ENCODE measurements around the gene MAML2. TPM values are rescaled to one million over a fixed set of nuclear protein-coding genes. Genes with fewer than 3 reads are reported as not detected.

Gene MAML2
- total RNA-seq, 3 donors from 2014 or later (not counting 1 experiment from before 2014, with no cell fraction given) = 14.2 to 20.5 (median 16.1) TPM

- no peak for TF ChIP-seq CTCF (IDR thresholded peaks at IDR 0.05)
Observed at GRCh38 chr11:96035031-96035739, 307.8 kb downstream of the MAML2 start.

GRCh38 chr11:96033599-96033998 lies 309.4 kb downstream of the MAML2 start:
- Histone ChIP-seq H3K27me3 (ENCODE audit: control insufficient read depth, insufficient read depth, low read length) (no peaks in the 10 kb centered on the region), H3K9me3 (ENCODE audit: control insufficient read depth, insufficient read depth, low read length) (no peaks in the 10 kb centered on the region), H3K4me1 (ENCODE audit: control insufficient read depth, insufficient read depth, low read length) (no peaks in the 10 kb centered on the region), H3K4me3 (ENCODE audit: low read length) (no peak overlapping the region), H3K36me3 (ENCODE audit: control insufficient read depth, insufficient read depth, low read length) (no peaks in the 10 kb centered on the region), H3K27ac (ENCODE audit: low read length) (no peak overlapping the region)
- H3K4me1 Mint-ChIP-seq = no peaks in the 10 kb centered on the region
- no peaks in the 10 kb centered on the region for H3K27me3 Mint-ChIP-seq (ENCODE audit: low read depth in 2 of 2)
- no peaks in the 10 kb centered on the region for H3K9me3 Mint-ChIP-seq
- DNase-seq = no peak
- no peak overlapping the region for H3K27ac Mint-ChIP-seq
- 94% methylated on average over 4 of the region's 4 CpGs for WGBS (ENCODE audit: insufficient coverage)
- intact Hi-C loops (cut with micrococcal nuclease) = no loop called here
- TF ChIP-seq CTCF (IDR thresholded peaks at IDR 0.05) = no peak
- ATAC-seq = no peak
- H3K4me3 Mint-ChIP-seq = no peak overlapping the region
- no peaks in the 10 kb centered on the region for H3K36me3 Mint-ChIP-seq

More at GRCh38 chr11:96035031-96035739, 307.8 kb downstream of the MAML2 start:
- no peaks in the 10 kb centered on the region for H3K36me3 ChIP-seq (ENCODE audit: control insufficient read depth, insufficient read depth, low read length)
- H3K27me3 ChIP-seq (ENCODE audit: control insufficient read depth, insufficient read depth, low read length) = no peaks in the 10 kb centered on the region
- Mint-ChIP-seq H3K27me3 (ENCODE audit: low read depth in 2 of 2) (no peaks in the 10 kb centered on the region), H3K36me3 (no peaks in the 10 kb centered on the region), H3K27ac (no peak overlapping the region), H3K4me3 (no peak overlapping the region), H3K4me1 (no peaks in the 10 kb centered on the region), H3K9me3 (no peaks in the 10 kb centered on the region)
- DNase-seq = no peak
- H3K9me3 ChIP-seq (ENCODE audit: control insufficient read depth, insufficient read depth, low read length) = no peaks in the 10 kb centered on the region
- H3K4me3 ChIP-seq (ENCODE audit: low read length) = no peak overlapping the region
- WGBS (ENCODE audit: insufficient coverage) = 97% methylated on average over 4 of the region's 5 CpGs
- no peak for ATAC-seq
- H3K4me1 ChIP-seq (ENCODE audit: control insufficient read depth, insufficient read depth, low read length) = no peaks in the 10 kb centered on the region
- intact Hi-C loops (cut with micrococcal nuclease) = no loop called here
- H3K27ac ChIP-seq (ENCODE audit: low read length) = no peak overlapping the region

- H3K9me3 Mint-ChIP-seq = no peaks in the 10 kb centered on the region
- Histone ChIP-seq H3K27ac (ENCODE audit: low read length) (no peak overlapping the region), H3K4me3 (ENCODE audit: low read length) (no peak overlapping the region), H3K9me3 (ENCODE audit: control insufficient read depth, insufficient read depth, low read length) (no peaks in the 10 kb centered on the region), H3K27me3 (ENCODE audit: control insufficient read depth, insufficient read depth, low read length) (no peaks in the 10 kb centered on the region), H3K4me1 (ENCODE audit: control insufficient read depth, insufficient read depth, low read length) (no peaks in the 10 kb centered on the region), H3K36me3 (ENCODE audit: control insufficient read depth, insufficient read depth, low read length) (no peaks in the 10 kb centered on the region)
- no peaks in the 10 kb centered on the region for H3K4me1 Mint-ChIP-seq
- no peak overlapping the region for H3K4me3 Mint-ChIP-seq
- no peaks in the 10 kb centered on the region for H3K27me3 Mint-ChIP-seq (ENCODE audit: low read depth in 2 of 2)
- intact Hi-C loops (cut with micrococcal nuclease) = no loop called here
- H3K36me3 Mint-ChIP-seq = no peaks in the 10 kb centered on the region
- no peak overlapping the region for H3K27ac Mint-ChIP-seq
- TF ChIP-seq CTCF (IDR thresholded peaks at IDR 0.05) = no peak
- DNase-seq = no peak
- no peak for ATAC-seq
Observed at GRCh38 chr11:96033095-96033494, 309.9 kb downstream of the MAML2 start.

- Mint-ChIP-seq H3K36me3 (no peaks in the 10 kb centered on the region), H3K27ac (no peak overlapping the region), H3K9me3 (no peaks in the 10 kb centered on the region), H3K4me1 (peaks cover 8 to 13% of the 10 kb centered on the region in 2 donors), H3K4me3 (no peak overlapping the region), H3K27me3 (ENCODE audit: low read depth in 2 of 2) (no peaks in the 10 kb centered on the region)
- no peaks in the 10 kb centered on the region for H3K9me3 ChIP-seq (ENCODE audit: control insufficient read depth, insufficient read depth, low read length)
- ATAC-seq = no peak
- TF ChIP-seq CTCF (IDR thresholded peaks at IDR 0.05) = no peak
- DNase-seq = no peak
- intact Hi-C loops (cut with micrococcal nuclease) = no loop called here
- no peak overlapping the region for H3K4me3 ChIP-seq (ENCODE audit: low read length)
- H3K27ac ChIP-seq (ENCODE audit: low read length) = no peak overlapping the region
- peaks cover 3% of the 10 kb centered on the region for H3K4me1 ChIP-seq (ENCODE audit: control insufficient read depth, insufficient read depth, low read length)
- H3K27me3 ChIP-seq (ENCODE audit: control insufficient read depth, insufficient read depth, low read length) = no peaks in the 10 kb centered on the region
- H3K36me3 ChIP-seq (ENCODE audit: control insufficient read depth, insufficient read depth, low read length) = no peaks in the 10 kb centered on the region
Observed at GRCh38 chr11:96028746-96029145, 314.2 kb downstream of the MAML2 start.
